HepG2 (cell line): ENCODE data around the gene RASGRP4. TPM values are rescaled to one million over a fixed set of nuclear protein-coding genes. Genes with fewer than 3 reads are reported as not detected.

ENCODE experiments used
- ATAC-seq: fragments of 200-7000 bp; cut with Tn5 transposase; 3 replicates; pipeline ENCODE4 v1.9.1; 2020; ENCODE audit warnings: mild to moderate bottlenecking, moderate library complexity
- BruUV-seq: library from RNA; stranded (reverse); fragments of 400-500 nt; replicated peaks from 2 replicates; lab custom pipeline; 2021; lab: Mats Ljungman, UMichigan
- CTCF ChIA-PET: fragments of 300-600 bp; formaldehyde crosslinking; extraction: SDS; loops from one replicate; lab custom pipeline; 2021; ENCODE audit warnings: low total read pairs, inconsistent platforms, low intra/inter-chr PET ratio; lab: Yijun Ruan, JAX
- POLR2A ChIA-PET: fragments of 350-600 bp; sonication (Branson Sonifier 250); formaldehyde crosslinking; loops from one replicate; lab custom pipeline; 2020; ENCODE audit warnings: antibody characterized with exemption, inconsistent platforms; lab: Yijun Ruan, JAX
- DNase-seq: peaks from one replicate; pipeline ENCODE4 v3.0.0-alpha.2; 2015; ENCODE audit warnings: low spot score
- FAIRE-seq: peaks from 3 replicates; lab custom pipeline; 2011; peaks lifted over from hg19 to GRCh38; lab: Jason Lieb, UNC
- H2AFZ ChIP-seq: one replicate; pipeline ENCODE4 v1.6.1; 2011; ENCODE audit warnings: low read length, inconsistent platforms
- H3K27ac ChIP-seq: fragments of 300-600 bp; 3 replicates; pipeline ENCODE4 v1.8.0; 2011; ENCODE audit warnings: mixed run types, mild to moderate bottlenecking, mixed read lengths, low read length, inconsistent platforms; ENCODE audit not compliant: insufficient read depth; ENCODE audit errors: extremely low read length
- H3K27me3 ChIP-seq, 2 experiments: fragments of 200-600 bp in 1 of 2; 2 replicates in 1 of 2; 3 replicates in 1 of 2; pipeline versions ENCODE4 v1.6.0 to v1.8.0; 2011; ENCODE audit warnings: low read length in 2 of 2, mild to moderate bottlenecking in 2 of 2, moderate library complexity in 2 of 2, inconsistent platforms in 1 of 2; ENCODE audit not compliant: insufficient read depth in 2 of 2, control insufficient read depth in 1 of 2
- H3K36me3 ChIP-seq, 2 experiments: fragments of 200-600 bp in 1 of 2; replicated peaks in 1 of 2; 2 replicates in 1 of 2; 3 replicates in 1 of 2; pipeline versions ENCODE4 v1.5.1 to v1.8.0; 2011; ENCODE audit warnings: low read length in 2 of 2, inconsistent platforms in 1 of 2; ENCODE audit not compliant: insufficient read depth in 2 of 2, control insufficient read depth in 1 of 2
- H3K4me1 ChIP-seq: 2 replicates; pipeline ENCODE4 v1.5.1; 2012; ENCODE audit warnings: low read length, inconsistent platforms; ENCODE audit not compliant: insufficient read depth
- H3K4me2 ChIP-seq: 2 replicates; pipeline ENCODE4 v1.6.0; 2011; ENCODE audit warnings: low read depth, low read length, inconsistent platforms
- H3K4me3 ChIP-seq, 3 experiments: fragments of 200-600 bp in 1 of 3; sonication (generic), shearing (Covaris generic) in 1 of 3; replicated peaks in 1 of 3; 2 replicates each; pipeline ENCODE4 v1.5.1; 2011 to 2016; ENCODE audit warnings: low read length in 3 of 3, inconsistent platforms in 2 of 3, low read depth in 2 of 3, mild to moderate bottlenecking in 2 of 3, control low read depth in 1 of 3, mixed read lengths in 1 of 3; ENCODE audit not compliant: insufficient read depth in 1 of 3
- H3K79me2 ChIP-seq: one replicate; pipeline ENCODE4 v1.6.1; 2011; ENCODE audit warnings: low read length, inconsistent platforms; ENCODE audit not compliant: insufficient read depth
- H3K9ac ChIP-seq: 2 replicates; pipeline ENCODE4 v1.6.0; 2011; ENCODE audit warnings: mild to moderate bottlenecking, low read depth, low read length, inconsistent platforms; ENCODE audit not compliant: insufficient read depth
- H3K9me3 ChIP-seq: 2 replicates; pipeline ENCODE4 v1.5.1; 2012; ENCODE audit warnings: mild to moderate bottlenecking, low read length
- H4K20me1 ChIP-seq: 2 replicates; pipeline ENCODE4 v1.6.0; 2011; ENCODE audit warnings: inconsistent platforms, mild to moderate bottlenecking, low read length, moderate library complexity; ENCODE audit not compliant: insufficient read depth
- ARHGAP35 ChIP-seq: sonication (generic); formaldehyde crosslinking; IDR thresholded peaks from 2 replicates; pipeline ENCODE4 v1.9.0; 2022; ENCODE audit warnings: mild to moderate bottlenecking, inconsistent platforms, moderate library complexity, missing genetic modification reagents, borderline replicate concordance
- ATF1 ChIP-seq: IDR thresholded peaks from 2 replicates; pipeline ENCODE4 v1.6.1; 2016; ENCODE audit warnings: mild to moderate bottlenecking, control low read depth
- CCDC6 ChIP-seq: sonication (generic); formaldehyde crosslinking; IDR thresholded peaks from 2 replicates; pipeline ENCODE4 v1.8.1; 2022; ENCODE audit warnings: mild to moderate bottlenecking, missing genetic modification reagents, moderate library complexity
- MXD4 ChIP-seq: IDR thresholded peaks from 2 replicates; pipeline ENCODE4 v1.6.1; 2016; ENCODE audit warnings: mild to moderate bottlenecking, missing biosample characterization, missing genetic modification reagents
- NBN ChIP-seq: fragments of 450-650 bp; conservative IDR thresholded peaks from 2 replicates; pipeline ENCODE4 v1.6.1; 2017
- PITX1 ChIP-seq: sonication (generic); formaldehyde crosslinking; IDR thresholded peaks from 2 replicates; pipeline ENCODE4 v1.5.1; 2020; ENCODE audit warnings: mild to moderate bottlenecking, missing genetic modification reagents
- RAD51 ChIP-seq: fragments of 450-650 bp; IDR thresholded peaks from 2 replicates; pipeline ENCODE4 v1.6.1; 2016; ENCODE audit warnings: borderline replicate concordance
- RBM39 ChIP-seq: fragments of 200-400 bp; formaldehyde crosslinking; IDR thresholded peaks from one replicate; pipeline ENCODE4 v1.6.1; 2018; ENCODE audit warnings: antibody characterized with exemption, mild to moderate bottlenecking, low read depth, low read length; ENCODE audit not compliant: poor library complexity, severe bottlenecking
- RNF2 ChIP-seq: fragments of 450-650 bp; conservative IDR thresholded peaks from 2 replicates; pipeline ENCODE4 v1.6.1; 2016; ENCODE audit warnings: low read depth
- SMARCC2 ChIP-seq: fragments of 450-650 bp; IDR thresholded peaks from 2 replicates; pipeline ENCODE4 v1.6.1; 2017; ENCODE audit warnings: antibody characterized with exemption, mild to moderate bottlenecking
- TGIF2 ChIP-seq: IDR thresholded peaks from 2 replicates; pipeline ENCODE4 v1.6.1; 2016; ENCODE audit warnings: control low read depth, missing compliant biosample characterization
- ZNF234 ChIP-seq: sonication (generic); formaldehyde crosslinking; conservative IDR thresholded peaks from 2 replicates; pipeline ENCODE4 v1.5.1; 2020; ENCODE audit warnings: mild to moderate bottlenecking, missing genetic modification reagents
- ZNF329 ChIP-seq: sonication (generic); formaldehyde crosslinking; IDR thresholded peaks from 2 replicates; pipeline ENCODE4 v1.9.0; 2021; ENCODE audit warnings: low read depth, mild to moderate bottlenecking, missing genetic modification reagents
- ZNF333 ChIP-seq: sonication (generic); formaldehyde crosslinking; IDR thresholded peaks from 2 replicates; pipeline ENCODE4 v1.4.0; 2020; ENCODE audit warnings: mild to moderate bottlenecking, missing genetic modification reagents, borderline replicate concordance
- WGBS: methylation state at CpG from one replicate; pipeline ENCODE4 v1.1.6; 2017; ENCODE audit warnings: low lambda C conversion rate; 5-methylcytosine and 5-hydroxymethylcytosine counted together
- in situ Hi-C: cut with HindIII; loops from 2 replicates; pipeline ENCODE4 v1.10.0; 2017; ENCODE audit warnings: low pct_unique_long_range_greater_than_20kb; ENCODE audit not compliant: extremely low pct_ligation_motif_present
- intact Hi-C: fragments of 100-400 bp; cut with micrococcal nuclease; formaldehyde crosslinking; loops from one replicate; pipeline ENCODE4 v1.10.0; 2022; ENCODE audit not compliant: unreplicated experiment
- polyA plus RNA-seq, 8 experiments: library from polyadenylated mRNA; depleted of rRNA in 3 of 8; stranded (reverse) in 7 of 8; unstranded in 1 of 8; fragments of >200 nt; fragmentation: Illumina TruSeq in 4 of 8; extraction: Trizol in 4 of 8; gene quantifications; 2 replicates each; pipeline versions ENCODE4 v1.2.1 to v1.2.3, GENCODE V29; 2011 to 2016; ENCODE audit warnings: low read depth in 4 of 8, missing spikeins in 1 of 8, mixed read lengths in 1 of 8; ENCODE audit not compliant: insufficient read depth in 1 of 8
- total RNA-seq, 5 experiments: library from RNA; depleted of rRNA; stranded (reverse); fragments of >200 nt; fragmentation: Illumina TruSeq; extraction: Trizol; gene quantifications; 2 replicates each; pipeline ENCODE4 v1.2.3, GENCODE V29; 2016; ENCODE audit warnings: low read depth in 1 of 5
- TF ChIP-seq, protein P1 (sequence below): sonication (generic); formaldehyde crosslinking; IDR thresholded peaks from 2 replicates; pipeline ENCODE4; 2020; ENCODE audit warnings: missing genetic modification reagents, mild to moderate bottlenecking, borderline replicate concordance
- TF ChIP-seq, protein P2 (sequence below): sonication (generic); formaldehyde crosslinking; IDR thresholded peaks from 2 replicates; pipeline ENCODE4 v1.4.0; 2020; ENCODE audit warnings: mild to moderate bottlenecking, missing genetic modification reagents
- TF ChIP-seq, protein P3 (sequence below): sonication (generic); formaldehyde crosslinking; IDR thresholded peaks from 2 replicates; pipeline ENCODE4 v1.5.1; 2020; ENCODE audit warnings: missing genetic modification reagents, mild to moderate bottlenecking, borderline replicate concordance

Gene RASGRP4
- total and polyA plus RNA-seq, 2 of the 13 experiments (the other 11 are each of a cell fraction or from before 2014, with no cell fraction given), result not detected

DNA sequence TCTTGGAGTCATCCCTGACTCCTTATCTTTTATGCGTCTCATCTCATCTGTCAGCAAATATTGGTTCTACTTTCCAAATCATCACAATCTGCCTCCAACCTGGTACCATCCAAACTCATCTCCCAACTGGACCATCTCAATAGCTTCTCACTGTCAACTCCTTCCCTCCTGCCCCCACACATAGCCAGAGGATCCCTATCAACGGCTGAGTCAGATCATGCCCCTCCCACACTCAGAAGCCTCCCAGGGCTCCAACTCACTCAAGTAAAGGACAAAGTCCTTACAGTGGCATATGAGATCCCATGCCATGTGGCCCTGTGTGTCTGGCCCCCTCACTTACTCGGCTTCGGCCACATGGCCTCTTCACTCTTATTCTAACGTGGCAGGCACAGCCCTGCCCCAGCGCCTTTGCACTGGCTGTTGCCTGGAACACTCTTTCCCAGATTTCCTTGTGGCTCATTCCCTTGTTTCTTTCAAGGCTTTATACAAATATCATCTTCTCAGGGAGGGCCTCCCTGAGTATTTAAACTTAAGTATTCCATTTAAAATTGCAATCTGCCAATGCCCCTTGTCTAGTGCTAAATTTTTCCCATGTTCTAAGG, 33.2 kb downstream of the RASGRP4 start (continued):
- TF ChIP-seq, protein P1, sequence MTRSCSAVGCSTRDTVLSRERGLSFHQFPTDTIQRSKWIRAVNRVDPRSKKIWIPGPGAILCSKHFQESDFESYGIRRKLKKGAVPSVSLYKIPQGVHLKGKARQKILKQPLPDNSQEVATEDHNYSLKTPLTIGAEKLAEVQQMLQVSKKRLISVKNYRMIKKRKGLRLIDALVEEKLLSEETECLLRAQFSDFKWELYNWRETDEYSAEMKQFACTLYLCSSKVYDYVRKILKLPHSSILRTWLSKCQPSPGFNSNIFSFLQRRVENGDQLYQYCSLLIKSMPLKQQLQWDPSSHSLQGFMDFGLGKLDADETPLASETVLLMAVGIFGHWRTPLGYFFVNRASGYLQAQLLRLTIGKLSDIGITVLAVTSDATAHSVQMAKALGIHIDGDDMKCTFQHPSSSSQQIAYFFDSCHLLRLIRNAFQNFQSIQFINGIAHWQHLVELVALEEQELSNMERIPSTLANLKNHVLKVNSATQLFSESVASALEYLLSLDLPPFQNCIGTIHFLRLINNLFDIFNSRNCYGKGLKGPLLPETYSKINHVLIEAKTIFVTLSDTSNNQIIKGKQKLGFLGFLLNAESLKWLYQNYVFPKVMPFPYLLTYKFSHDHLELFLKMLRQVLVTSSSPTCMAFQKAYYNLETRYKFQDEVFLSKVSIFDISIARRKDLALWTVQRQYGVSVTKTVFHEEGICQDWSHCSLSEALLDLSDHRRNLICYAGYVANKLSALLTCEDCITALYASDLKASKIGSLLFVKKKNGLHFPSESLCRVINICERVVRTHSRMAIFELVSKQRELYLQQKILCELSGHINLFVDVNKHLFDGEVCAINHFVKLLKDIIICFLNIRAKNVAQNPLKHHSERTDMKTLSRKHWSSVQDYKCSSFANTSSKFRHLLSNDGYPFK (CRISPR knock-in tag), result no peak

DNA sequence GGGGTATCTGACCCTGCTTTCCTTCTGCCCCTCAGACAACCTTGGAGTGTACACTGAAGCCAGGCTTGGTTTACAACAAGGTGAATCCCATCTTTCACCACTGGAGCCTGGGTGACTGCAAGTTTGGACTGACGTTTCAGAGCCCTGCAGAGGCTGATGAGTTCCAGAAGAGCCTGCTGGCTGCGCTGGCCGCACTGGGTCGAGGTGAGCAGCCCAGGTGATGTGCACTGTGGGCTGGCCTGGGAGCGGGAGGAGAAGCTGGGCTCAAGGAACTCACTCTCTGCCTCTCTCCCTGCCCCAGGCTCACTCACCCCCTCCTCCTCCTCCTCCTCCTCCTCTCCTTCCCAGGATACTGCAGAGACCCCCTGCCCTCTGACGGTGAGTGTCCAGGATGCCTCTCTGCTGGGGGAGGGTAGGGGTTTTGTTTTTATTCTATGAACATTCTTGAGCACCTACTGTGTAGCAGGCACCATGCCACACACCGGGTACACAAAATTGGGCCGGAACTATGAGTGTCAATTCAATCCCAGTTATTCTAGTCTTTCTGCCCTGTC, 34.0 kb downstream of the RASGRP4 start:
- ATAC-seq (no peak), DNase-seq (no peak), FAIRE-seq (no peak)
- no peaks in the 10 kb centered on the region for H4K20me1 ChIP-seq
- in situ Hi-C loops, result no loop called here
- ChIA-PET POLR2A (interaction anchor here (0.8 kb wide), 1 partner anchor 11 kb away, joined by 3 read pairs; the partner anchor contains the start of gene FAM98C), CTCF (no interaction called here)
- 65% methylated on average over 4 of the region's 8 CpGs for WGBS
- no peak overlapping the region for H3K4me2 ChIP-seq
- no peak overlapping the region for H3K9ac ChIP-seq
- H3K36me3 ChIP-seq, result no peaks in the 10 kb centered on the region
- intact Hi-C loops, result no loop called here
- BruUV-seq, result no TSS peak
- no peaks in the 10 kb centered on the region for H3K9me3 ChIP-seq
- peaks cover 48% of the 10 kb centered on the region for H3K4me1 ChIP-seq
- no peak overlapping the region for H2AFZ ChIP-seq
- H3K27ac ChIP-seq, result no peak overlapping the region
- H3K79me2 ChIP-seq, result no peaks in the 10 kb centered on the region
- no peak overlapping the region for H3K4me3 ChIP-seq
- H3K27me3 ChIP-seq, result peaks cover 3 to 44% of the 10 kb centered on the region in 2 experiments; a peak in 3 of 5 replicates
- TF ChIP-seq RNF2 (no peak), MXD4 (CRISPR knock-in tag) (no peak), CCDC6 (CRISPR knock-in tag) (no peak), RAD51 (no peak), RBM39 (no peak), ZNF234 (CRISPR knock-in tag) (no peak), SMARCC2 (no peak), TGIF2 (CRISPR knock-in tag) (no peak), NBN (no peak), PITX1 (CRISPR knock-in tag) (no peak), ZNF329 (CRISPR knock-in tag) (no peak), ARHGAP35 (CRISPR knock-in tag) (no peak), ATF1 (CRISPR knock-in tag) (no peak), ZNF333 (CRISPR knock-in tag) (no peak)
- TF ChIP-seq, protein P2, sequence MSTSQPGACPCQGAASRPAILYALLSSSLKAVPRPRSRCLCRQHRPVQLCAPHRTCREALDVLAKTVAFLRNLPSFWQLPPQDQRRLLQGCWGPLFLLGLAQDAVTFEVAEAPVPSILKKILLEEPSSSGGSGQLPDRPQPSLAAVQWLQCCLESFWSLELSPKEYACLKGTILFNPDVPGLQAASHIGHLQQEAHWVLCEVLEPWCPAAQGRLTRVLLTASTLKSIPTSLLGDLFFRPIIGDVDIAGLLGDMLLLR, result no peak
- TF ChIP-seq, protein P3, sequence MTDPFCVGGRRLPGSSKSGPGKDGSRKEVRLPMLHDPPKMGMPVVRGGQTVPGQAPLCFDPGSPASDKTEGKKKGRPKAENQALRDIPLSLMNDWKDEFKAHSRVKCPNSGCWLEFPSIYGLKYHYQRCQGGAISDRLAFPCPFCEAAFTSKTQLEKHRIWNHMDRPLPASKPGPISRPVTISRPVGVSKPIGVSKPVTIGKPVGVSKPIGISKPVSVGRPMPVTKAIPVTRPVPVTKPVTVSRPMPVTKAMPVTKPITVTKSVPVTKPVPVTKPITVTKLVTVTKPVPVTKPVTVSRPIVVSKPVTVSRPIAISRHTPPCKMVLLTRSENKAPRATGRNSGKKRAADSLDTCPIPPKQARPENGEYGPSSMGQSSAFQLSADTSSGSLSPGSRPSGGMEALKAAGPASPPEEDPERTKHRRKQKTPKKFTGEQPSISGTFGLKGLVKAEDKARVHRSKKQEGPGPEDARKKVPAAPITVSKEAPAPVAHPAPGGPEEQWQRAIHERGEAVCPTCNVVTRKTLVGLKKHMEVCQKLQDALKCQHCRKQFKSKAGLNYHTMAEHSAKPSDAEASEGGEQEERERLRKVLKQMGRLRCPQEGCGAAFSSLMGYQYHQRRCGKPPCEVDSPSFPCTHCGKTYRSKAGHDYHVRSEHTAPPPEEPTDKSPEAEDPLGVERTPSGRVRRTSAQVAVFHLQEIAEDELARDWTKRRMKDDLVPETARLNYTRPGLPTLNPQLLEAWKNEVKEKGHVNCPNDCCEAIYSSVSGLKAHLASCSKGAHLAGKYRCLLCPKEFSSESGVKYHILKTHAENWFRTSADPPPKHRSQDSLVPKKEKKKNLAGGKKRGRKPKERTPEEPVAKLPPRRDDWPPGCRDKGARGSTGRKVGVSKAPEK (CRISPR knock-in tag), result no peak
